SK-N-SH treated with all-trans-retinoic acid at 6 μM for 48 hours (cell line): ENCODE results near the gene PARP6.

Experiments used
- ATAC-seq: fragments of 200-7000 bp; cut with Tn5 transposase; 3 replicates; pipeline ENCODE4 v1.9.1; 2020; ENCODE audit warnings: mild to moderate bottlenecking, moderate library complexity
- ARNTL ChIP-seq: fragments of 450-650 bp; formaldehyde crosslinking; IDR thresholded peaks from 2 replicates; pipeline ENCODE4 v1.5.0; 2020; ENCODE audit warnings: low read depth, mild to moderate bottlenecking, moderate library complexity, borderline replicate concordance
- BACH2 ChIP-seq: fragments of 250-450 bp; sonication (Bioruptor Pico); IDR thresholded peaks from 2 replicates; pipeline ENCODE4 v1.9.0; 2021; ENCODE audit warnings: mild to moderate bottlenecking, borderline replicate concordance
- CSDC2 ChIP-seq: fragments of 250-450 bp; sonication (Bioruptor Pico); IDR thresholded peaks from 2 replicates; pipeline ENCODE4 v1.5.0; 2020; ENCODE audit warnings: mild to moderate bottlenecking, moderate library complexity
- ESRRG ChIP-seq: fragments of 250-450 bp; sonication (Bioruptor Pico); IDR thresholded peaks from 2 replicates; pipeline ENCODE4 v1.6.1; 2021; ENCODE audit warnings: mild to moderate bottlenecking
- GLIS3 ChIP-seq: fragments of 250-450 bp; sonication (Bioruptor Pico); IDR thresholded peaks from 2 replicates; pipeline ENCODE4 v1.5.0; 2020; ENCODE audit warnings: mild to moderate bottlenecking, moderate library complexity
- OSR1 ChIP-seq: fragments of 250-450 bp; sonication (Bioruptor Pico); IDR thresholded peaks from 2 replicates; pipeline ENCODE4 v1.8.0; 2022; ENCODE audit warnings: moderate library complexity, mild to moderate bottlenecking, inconsistent platforms
- PPARA ChIP-seq: fragments of 250-450 bp; sonication (Bioruptor Pico); IDR thresholded peaks from 2 replicates; pipeline ENCODE4 v1.5.0; 2020; ENCODE audit warnings: mild to moderate bottlenecking, borderline replicate concordance
- RARB ChIP-seq: fragments of 250-450 bp; sonication (Bioruptor Pico); IDR thresholded peaks from 2 replicates; pipeline ENCODE4 v1.8.0; 2021; ENCODE audit warnings: mild to moderate bottlenecking, moderate library complexity
- TCF4 ChIP-seq: fragments of 250-450 bp; sonication (Bioruptor Pico); IDR thresholded peaks from 2 replicates; pipeline ENCODE4 v1.8.0; 2021; ENCODE audit warnings: mild to moderate bottlenecking, moderate library complexity, borderline replicate concordance
- TOX ChIP-seq: fragments of 250-450 bp; sonication (Bioruptor Pico); IDR thresholded peaks from 2 replicates; pipeline ENCODE4 v1.8.0; 2021; ENCODE audit warnings: mild to moderate bottlenecking, moderate library complexity, borderline replicate concordance
- ZFP3 ChIP-seq: fragments of 250-450 bp; sonication (Bioruptor Pico); IDR thresholded peaks from 2 replicates; pipeline ENCODE4 v1.5.0; 2020; ENCODE audit warnings: mild to moderate bottlenecking, moderate library complexity
- ZFP30 ChIP-seq: fragments of 450-650 bp; formaldehyde crosslinking; IDR thresholded peaks from 2 replicates; pipeline ENCODE4 v1.5.0; 2022; ENCODE audit warnings: mild to moderate bottlenecking, moderate library complexity
- ZNF70 ChIP-seq: fragments of 450-650 bp; formaldehyde crosslinking; IDR thresholded peaks from 2 replicates; pipeline ENCODE4 v1.5.0; 2020; ENCODE audit warnings: mild to moderate bottlenecking, moderate library complexity
- ZNF8 ChIP-seq: fragments of 450-650 bp; formaldehyde crosslinking; IDR thresholded peaks from 2 replicates; pipeline ENCODE4 v1.5.0; 2020; ENCODE audit warnings: mild to moderate bottlenecking, moderate library complexity
- TF ChIP-seq, protein P1 (sequence below): fragments of 250-450 bp; sonication (Bioruptor Pico); IDR thresholded peaks from 2 replicates; pipeline ENCODE4 v1.8.0; 2020; ENCODE audit warnings: mild to moderate bottlenecking, moderate library complexity, borderline replicate concordance
- TF ChIP-seq, protein P2 (sequence below): fragments of 250-450 bp; sonication (Bioruptor Pico); IDR thresholded peaks from 2 replicates; pipeline ENCODE4 v1.5.1; 2020; ENCODE audit warnings: low read depth, mild to moderate bottlenecking, moderate library complexity
- TF ChIP-seq, protein P3 (sequence below): fragments of 250-450 bp; sonication (Bioruptor Pico); IDR thresholded peaks from 2 replicates; pipeline ENCODE4 v1.5.0; 2020; ENCODE audit warnings: mild to moderate bottlenecking, moderate library complexity
- TF ChIP-seq, protein P4 (sequence below): fragments of 250-450 bp; sonication (Bioruptor Pico); IDR thresholded peaks from 2 replicates; pipeline ENCODE4 v1.8.0; 2021; ENCODE audit warnings: low read depth, mild to moderate bottlenecking, moderate library complexity, borderline replicate concordance
- TF ChIP-seq, protein P5 (sequence below): fragments of 250-450 bp; sonication (Bioruptor Pico); IDR thresholded peaks from 2 replicates; pipeline ENCODE4 v1.5.1; 2021; ENCODE audit warnings: mild to moderate bottlenecking, moderate library complexity

The PARP6 gene

DNA sequence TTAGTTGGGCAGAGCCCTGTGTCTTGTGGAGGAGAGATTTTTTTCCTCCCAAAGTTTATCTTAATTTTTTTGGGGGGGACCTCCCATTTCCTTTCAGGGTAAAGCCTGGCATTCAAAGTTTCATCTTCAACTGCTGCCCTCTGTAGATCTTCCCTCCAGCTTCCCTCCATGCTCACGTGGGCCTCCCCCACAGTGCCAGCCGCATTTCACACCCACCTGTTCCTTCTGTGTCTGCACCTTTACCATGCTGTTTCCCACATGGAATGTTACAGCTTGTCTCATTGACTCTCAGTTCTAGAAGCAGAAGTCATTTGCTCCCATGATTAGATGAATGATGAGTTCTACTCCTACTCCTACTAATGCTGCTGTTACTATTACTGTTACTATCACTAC, 41.1 kb upstream of the PARP6 start (continued):
- no peak for TF ChIP-seq PPARA
- TF ChIP-seq, protein P1, sequence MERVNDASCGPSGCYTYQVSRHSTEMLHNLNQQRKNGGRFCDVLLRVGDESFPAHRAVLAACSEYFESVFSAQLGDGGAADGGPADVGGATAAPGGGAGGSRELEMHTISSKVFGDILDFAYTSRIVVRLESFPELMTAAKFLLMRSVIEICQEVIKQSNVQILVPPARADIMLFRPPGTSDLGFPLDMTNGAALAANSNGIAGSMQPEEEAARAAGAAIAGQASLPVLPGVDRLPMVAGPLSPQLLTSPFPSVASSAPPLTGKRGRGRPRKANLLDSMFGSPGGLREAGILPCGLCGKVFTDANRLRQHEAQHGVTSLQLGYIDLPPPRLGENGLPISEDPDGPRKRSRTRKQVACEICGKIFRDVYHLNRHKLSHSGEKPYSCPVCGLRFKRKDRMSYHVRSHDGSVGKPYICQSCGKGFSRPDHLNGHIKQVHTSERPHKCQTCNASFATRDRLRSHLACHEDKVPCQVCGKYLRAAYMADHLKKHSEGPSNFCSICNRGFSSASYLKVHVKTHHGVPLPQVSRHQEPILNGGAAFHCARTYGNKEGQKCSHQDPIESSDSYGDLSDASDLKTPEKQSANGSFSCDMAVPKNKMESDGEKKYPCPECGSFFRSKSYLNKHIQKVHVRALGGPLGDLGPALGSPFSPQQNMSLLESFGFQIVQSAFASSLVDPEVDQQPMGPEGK = no peak
- TF ChIP-seq ZNF70 (CRISPR knock-in tag) = no peak
- no peak for TF ChIP-seq ZFP3
- TF ChIP-seq, protein P2, sequence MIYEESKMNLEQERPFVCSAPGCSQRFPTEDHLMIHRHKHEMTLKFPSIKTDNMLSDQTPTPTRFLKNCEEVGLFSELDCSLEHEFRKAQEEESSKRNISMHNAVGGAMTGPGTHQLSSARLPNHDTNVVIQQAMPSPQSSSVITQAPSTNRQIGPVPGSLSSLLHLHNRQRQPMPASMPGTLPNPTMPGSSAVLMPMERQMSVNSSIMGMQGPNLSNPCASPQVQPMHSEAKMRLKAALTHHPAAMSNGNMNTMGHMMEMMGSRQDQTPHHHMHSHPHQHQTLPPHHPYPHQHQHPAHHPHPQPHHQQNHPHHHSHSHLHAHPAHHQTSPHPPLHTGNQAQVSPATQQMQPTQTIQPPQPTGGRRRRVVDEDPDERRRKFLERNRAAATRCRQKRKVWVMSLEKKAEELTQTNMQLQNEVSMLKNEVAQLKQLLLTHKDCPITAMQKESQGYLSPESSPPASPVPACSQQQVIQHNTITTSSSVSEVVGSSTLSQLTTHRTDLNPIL (CRISPR knock-in tag) = no peak
- TF ChIP-seq BACH2 (CRISPR knock-in tag) = no peak
- TF ChIP-seq CSDC2 (CRISPR knock-in tag) = no peak
- TF ChIP-seq ZNF8 = no peak

DNA sequence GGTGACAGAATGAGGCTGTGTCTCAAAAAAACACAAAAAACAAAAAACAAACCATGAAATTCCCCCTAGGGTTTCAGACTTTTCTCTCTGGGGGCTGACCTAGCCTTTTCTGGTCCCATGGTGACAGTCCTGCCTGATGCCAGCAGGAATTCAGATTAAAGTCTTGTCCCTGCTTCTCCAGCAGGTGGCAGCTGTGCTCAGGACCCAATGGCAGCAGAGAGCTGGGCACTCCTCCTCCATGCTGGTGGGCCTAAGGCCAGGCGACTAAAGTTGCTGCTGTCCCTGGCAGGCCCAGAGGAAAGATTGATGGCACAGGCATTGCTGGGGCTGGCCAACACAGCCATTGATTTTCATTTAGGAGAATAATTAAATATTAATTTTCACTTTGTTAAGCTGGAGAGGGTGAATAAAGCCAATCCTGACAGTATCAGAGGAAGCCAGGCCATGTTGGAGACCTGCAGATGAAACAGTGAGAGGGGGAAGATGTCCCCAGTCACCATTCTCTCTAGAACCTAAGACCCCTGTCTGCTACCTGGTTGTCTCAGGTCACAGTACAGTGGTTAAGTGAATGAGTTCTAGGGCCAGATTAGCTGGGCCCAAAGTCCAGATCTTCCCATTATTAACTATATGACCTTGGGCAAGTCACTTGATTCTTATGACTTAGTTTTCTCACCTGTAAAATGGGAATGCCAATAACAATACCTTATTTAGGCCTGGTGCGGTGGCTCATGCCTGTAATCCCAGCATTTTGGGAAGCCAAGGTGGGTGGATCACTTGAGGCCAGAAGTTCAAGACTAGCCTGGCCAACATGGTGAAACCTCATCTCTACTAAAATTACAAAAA, 40.5 kb upstream of the PARP6 start:
- peak; percentile 98 for ATAC-seq
- no peak for TF ChIP-seq ARNTL (CRISPR knock-in tag)
- TF ChIP-seq RARB (CRISPR knock-in tag) = no peak

DNA sequence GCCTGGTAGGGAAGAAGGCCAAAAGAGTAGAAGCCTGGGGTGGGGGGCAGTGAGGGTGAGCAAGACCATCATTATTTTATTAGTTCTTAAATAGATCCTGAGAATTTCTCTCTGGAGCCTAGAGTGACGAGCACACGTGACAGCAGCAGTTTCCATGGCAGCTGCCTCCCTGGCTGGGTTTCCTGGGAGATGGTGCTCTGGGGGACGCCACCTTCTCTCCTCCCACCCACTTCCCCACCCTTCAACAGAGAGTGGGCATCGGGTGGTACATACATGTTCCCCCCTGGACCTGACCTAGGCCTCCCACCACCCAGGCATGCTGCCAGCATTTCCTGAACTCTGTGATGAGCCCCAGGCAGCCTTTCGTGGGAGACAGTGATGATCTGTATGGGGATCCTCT, 34.7 kb upstream of the PARP6 start:
- TF ChIP-seq RARB (CRISPR knock-in tag) = no peak
- no peak for TF ChIP-seq TOX
- no peak for TF ChIP-seq ESRRG (CRISPR knock-in tag)
- no peak for TF ChIP-seq PPARA
- TF ChIP-seq GLIS3 (CRISPR knock-in tag) = no peak
- TF ChIP-seq, protein P3, sequence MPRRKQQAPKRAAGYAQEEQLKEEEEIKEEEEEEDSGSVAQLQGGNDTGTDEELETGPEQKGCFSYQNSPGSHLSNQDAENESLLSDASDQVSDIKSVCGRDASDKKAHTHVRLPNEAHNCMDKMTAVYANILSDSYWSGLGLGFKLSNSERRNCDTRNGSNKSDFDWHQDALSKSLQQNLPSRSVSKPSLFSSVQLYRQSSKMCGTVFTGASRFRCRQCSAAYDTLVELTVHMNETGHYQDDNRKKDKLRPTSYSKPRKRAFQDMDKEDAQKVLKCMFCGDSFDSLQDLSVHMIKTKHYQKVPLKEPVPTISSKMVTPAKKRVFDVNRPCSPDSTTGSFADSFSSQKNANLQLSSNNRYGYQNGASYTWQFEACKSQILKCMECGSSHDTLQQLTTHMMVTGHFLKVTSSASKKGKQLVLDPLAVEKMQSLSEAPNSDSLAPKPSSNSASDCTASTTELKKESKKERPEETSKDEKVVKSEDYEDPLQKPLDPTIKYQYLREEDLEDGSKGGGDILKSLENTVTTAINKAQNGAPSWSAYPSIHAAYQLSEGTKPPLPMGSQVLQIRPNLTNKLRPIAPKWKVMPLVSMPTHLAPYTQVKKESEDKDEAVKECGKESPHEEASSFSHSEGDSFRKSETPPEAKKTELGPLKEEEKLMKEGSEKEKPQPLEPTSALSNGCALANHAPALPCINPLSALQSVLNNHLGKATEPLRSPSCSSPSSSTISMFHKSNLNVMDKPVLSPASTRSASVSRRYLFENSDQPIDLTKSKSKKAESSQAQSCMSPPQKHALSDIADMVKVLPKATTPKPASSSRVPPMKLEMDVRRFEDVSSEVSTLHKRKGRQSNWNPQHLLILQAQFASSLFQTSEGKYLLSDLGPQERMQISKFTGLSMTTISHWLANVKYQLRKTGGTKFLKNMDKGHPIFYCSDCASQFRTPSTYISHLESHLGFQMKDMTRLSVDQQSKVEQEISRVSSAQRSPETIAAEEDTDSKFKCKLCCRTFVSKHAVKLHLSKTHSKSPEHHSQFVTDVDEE = no peak
- TF ChIP-seq, protein P4, sequence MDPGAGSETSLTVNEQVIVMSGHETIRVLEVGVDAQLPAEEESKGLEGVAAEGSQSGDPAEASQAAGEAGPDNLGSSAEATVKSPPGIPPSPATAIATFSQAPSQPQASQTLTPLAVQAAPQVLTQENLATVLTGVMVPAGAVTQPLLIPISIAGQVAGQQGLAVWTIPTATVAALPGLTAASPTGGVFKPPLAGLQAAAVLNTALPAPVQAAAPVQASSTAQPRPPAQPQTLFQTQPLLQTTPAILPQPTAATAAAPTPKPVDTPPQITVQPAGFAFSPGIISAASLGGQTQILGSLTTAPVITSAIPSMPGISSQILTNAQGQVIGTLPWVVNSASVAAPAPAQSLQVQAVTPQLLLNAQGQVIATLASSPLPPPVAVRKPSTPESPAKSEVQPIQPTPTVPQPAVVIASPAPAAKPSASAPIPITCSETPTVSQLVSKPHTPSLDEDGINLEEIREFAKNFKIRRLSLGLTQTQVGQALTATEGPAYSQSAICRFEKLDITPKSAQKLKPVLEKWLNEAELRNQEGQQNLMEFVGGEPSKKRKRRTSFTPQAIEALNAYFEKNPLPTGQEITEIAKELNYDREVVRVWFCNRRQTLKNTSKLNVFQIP (CRISPR knock-in tag) = no peak
- no peak for TF ChIP-seq BACH2 (CRISPR knock-in tag)
- no peak for TF ChIP-seq ZFP3
- no peak for TF ChIP-seq ZFP30
- TF ChIP-seq TCF4 (CRISPR knock-in tag) = no peak
- TF ChIP-seq, protein P5, sequence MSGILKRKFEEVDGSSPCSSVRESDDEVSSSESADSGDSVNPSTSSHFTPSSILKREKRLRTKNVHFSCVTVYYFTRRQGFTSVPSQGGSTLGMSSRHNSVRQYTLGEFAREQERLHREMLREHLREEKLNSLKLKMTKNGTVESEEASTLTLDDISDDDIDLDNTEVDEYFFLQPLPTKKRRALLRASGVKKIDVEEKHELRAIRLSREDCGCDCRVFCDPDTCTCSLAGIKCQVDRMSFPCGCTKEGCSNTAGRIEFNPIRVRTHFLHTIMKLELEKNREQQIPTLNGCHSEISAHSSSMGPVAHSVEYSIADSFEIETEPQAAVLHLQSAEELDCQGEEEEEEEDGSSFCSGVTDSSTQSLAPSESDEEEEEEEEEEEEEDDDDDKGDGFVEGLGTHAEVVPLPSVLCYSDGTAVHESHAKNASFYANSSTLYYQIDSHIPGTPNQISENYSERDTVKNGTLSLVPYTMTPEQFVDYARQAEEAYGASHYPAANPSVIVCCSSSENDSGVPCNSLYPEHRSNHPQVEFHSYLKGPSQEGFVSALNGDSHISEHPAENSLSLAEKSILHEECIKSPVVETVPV (CRISPR knock-in tag) = no peak
- TF ChIP-seq OSR1 (CRISPR knock-in tag) = no peak
- no peak for TF ChIP-seq CSDC2 (CRISPR knock-in tag)
- TF ChIP-seq ZNF70 (CRISPR knock-in tag) = no peak
- no peak for TF ChIP-seq ZNF8
- ATAC-seq = no peak
